Fibroblast of lung (primary cell): ENCODE data around the gene PDCL3.

ENCODE experiments used
- EZH2 ChIP-seq: IDR thresholded peaks from 2 replicates; pipeline ENCODE4 v1.5.1; 2012; ENCODE audit warnings: low read length, control low read depth, mild to moderate bottlenecking; ENCODE audit errors: missing control alignments
- TF ChIP-seq, protein P1 (sequence below), 2 donors: IDR thresholded peaks in 1 of 2; conservative IDR thresholded peaks in 1 of 2; 1 replicate in 1 of 2; 2 replicates in 1 of 2; pipeline ENCODE4 v1.5.1; 2011 to 2012; ENCODE audit warnings: low read length in 2 of 2, control low read depth in 1 of 2, inconsistent platforms in 1 of 2, low read depth in 1 of 2, mild to moderate bottlenecking in 1 of 2

DNA sequence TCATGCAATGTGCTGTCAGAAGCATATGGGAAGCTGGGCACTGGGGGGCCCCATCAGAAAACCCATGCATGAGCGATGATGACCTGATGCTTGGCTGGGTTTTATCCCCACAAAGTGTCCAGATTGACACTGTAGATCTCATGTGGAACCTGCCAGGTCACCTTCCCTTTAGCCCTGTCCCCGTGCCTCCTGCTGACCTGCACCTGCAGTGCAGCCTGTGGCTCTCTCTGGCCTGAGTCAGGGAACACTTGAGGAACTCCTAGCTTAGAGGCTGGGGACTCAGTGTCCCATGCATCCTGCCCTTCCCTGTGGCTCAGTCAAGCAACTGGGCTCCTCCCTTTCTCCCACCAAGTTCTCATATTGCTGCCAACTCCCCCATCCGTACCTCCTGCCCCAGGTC, 57.7 kb downstream of the PDCL3 start:
- TF ChIP-seq, protein P1, sequence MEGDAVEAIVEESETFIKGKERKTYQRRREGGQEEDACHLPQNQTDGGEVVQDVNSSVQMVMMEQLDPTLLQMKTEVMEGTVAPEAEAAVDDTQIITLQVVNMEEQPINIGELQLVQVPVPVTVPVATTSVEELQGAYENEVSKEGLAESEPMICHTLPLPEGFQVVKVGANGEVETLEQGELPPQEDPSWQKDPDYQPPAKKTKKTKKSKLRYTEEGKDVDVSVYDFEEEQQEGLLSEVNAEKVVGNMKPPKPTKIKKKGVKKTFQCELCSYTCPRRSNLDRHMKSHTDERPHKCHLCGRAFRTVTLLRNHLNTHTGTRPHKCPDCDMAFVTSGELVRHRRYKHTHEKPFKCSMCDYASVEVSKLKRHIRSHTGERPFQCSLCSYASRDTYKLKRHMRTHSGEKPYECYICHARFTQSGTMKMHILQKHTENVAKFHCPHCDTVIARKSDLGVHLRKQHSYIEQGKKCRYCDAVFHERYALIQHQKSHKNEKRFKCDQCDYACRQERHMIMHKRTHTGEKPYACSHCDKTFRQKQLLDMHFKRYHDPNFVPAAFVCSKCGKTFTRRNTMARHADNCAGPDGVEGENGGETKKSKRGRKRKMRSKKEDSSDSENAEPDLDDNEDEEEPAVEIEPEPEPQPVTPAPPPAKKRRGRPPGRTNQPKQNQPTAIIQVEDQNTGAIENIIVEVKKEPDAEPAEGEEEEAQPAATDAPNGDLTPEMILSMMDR (conservative IDR thresholded peaks at IDR 0.05 in 1 of 2, IDR thresholded peaks at IDR 0.05 in 1 of 2; ENCODE audit: low read depth in 1 of 2, low read length in 2 of 2), result no peak
- TF ChIP-seq EZH2, result no peak
